HEK293 (cell line): ENCODE results near the gene BCOR.

Experiments
- TF ChIP-seq, protein P1 (sequence below): fragments of 450-650 bp; formaldehyde crosslinking; IDR thresholded peaks from 2 replicates; pipeline ENCODE4 v1.5.1; 2016; ENCODE audit warnings: missing biosample characterization, missing genetic modification characterization
- TF ChIP-seq, protein P2 (sequence below): fragments of 450-650 bp; formaldehyde crosslinking; IDR thresholded peaks from 2 replicates; pipeline ENCODE4 v1.5.1; 2016; ENCODE audit warnings: missing biosample characterization, missing genetic modification characterization
- TF ChIP-seq, protein P3 (sequence below): fragments of 450-650 bp; formaldehyde crosslinking; IDR thresholded peaks from 2 replicates; pipeline ENCODE4 v1.5.1; 2016; ENCODE audit warnings: missing biosample characterization, missing genetic modification characterization

DNA sequence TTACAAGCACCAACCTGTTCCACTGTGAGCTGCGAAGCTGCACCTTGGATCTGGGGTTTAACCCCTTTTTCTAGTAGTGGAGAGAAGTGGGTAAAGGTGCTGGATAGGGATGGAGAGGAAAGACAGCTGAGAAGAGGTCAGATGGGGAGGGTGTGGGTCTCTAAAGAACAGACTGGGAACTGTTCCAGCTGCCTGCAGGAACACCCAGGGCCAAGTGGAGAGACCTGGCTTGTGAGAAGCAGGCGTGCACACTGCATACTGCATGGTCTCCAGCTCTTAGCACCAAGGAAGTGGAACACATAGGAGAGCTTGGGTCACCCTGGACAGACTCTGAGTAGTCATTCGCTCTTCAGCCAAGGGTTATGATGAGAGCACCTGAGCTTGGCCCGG is 16.1 kb downstream of the BCOR start:
- TF ChIP-seq, protein P1, sequence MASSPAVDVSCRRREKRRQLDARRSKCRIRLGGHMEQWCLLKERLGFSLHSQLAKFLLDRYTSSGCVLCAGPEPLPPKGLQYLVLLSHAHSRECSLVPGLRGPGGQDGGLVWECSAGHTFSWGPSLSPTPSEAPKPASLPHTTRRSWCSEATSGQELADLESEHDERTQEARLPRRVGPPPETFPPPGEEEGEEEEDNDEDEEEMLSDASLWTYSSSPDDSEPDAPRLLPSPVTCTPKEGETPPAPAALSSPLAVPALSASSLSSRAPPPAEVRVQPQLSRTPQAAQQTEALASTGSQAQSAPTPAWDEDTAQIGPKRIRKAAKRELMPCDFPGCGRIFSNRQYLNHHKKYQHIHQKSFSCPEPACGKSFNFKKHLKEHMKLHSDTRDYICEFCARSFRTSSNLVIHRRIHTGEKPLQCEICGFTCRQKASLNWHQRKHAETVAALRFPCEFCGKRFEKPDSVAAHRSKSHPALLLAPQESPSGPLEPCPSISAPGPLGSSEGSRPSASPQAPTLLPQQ: no peak
- TF ChIP-seq, protein P2, sequence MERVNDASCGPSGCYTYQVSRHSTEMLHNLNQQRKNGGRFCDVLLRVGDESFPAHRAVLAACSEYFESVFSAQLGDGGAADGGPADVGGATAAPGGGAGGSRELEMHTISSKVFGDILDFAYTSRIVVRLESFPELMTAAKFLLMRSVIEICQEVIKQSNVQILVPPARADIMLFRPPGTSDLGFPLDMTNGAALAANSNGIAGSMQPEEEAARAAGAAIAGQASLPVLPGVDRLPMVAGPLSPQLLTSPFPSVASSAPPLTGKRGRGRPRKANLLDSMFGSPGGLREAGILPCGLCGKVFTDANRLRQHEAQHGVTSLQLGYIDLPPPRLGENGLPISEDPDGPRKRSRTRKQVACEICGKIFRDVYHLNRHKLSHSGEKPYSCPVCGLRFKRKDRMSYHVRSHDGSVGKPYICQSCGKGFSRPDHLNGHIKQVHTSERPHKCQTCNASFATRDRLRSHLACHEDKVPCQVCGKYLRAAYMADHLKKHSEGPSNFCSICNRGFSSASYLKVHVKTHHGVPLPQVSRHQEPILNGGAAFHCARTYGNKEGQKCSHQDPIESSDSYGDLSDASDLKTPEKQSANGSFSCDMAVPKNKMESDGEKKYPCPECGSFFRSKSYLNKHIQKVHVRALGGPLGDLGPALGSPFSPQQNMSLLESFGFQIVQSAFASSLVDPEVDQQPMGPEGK (tag by site-specific recombination): no peak
- TF ChIP-seq, protein P3, sequence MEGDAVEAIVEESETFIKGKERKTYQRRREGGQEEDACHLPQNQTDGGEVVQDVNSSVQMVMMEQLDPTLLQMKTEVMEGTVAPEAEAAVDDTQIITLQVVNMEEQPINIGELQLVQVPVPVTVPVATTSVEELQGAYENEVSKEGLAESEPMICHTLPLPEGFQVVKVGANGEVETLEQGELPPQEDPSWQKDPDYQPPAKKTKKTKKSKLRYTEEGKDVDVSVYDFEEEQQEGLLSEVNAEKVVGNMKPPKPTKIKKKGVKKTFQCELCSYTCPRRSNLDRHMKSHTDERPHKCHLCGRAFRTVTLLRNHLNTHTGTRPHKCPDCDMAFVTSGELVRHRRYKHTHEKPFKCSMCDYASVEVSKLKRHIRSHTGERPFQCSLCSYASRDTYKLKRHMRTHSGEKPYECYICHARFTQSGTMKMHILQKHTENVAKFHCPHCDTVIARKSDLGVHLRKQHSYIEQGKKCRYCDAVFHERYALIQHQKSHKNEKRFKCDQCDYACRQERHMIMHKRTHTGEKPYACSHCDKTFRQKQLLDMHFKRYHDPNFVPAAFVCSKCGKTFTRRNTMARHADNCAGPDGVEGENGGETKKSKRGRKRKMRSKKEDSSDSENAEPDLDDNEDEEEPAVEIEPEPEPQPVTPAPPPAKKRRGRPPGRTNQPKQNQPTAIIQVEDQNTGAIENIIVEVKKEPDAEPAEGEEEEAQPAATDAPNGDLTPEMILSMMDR (tag by site-specific recombination): no peak
